Kidney (tissue), 14 donors: ENCODE measurements around the gene ZNF584. TPM values are rescaled to one million over a fixed set of nuclear protein-coding genes. Genes with fewer than 3 reads are reported as not detected.

ENCODE experiments used
- DNase-seq, 5 donors: peaks; one replicate each; pipeline ENCODE4 v3.0.0-alpha.2; 2013 to 2020
- FAIRE-seq: peaks from 2 replicates; lab custom pipeline; 2012; peaks lifted over from hg19 to GRCh38; lab: Jason Lieb, UNC
- H3K27ac ChIP-seq, 2 donors: one replicate each; pipeline ENCODE4 v1.7.0; 2013; ENCODE audit warnings: low read depth in 2 of 2, low read length in 2 of 2, inconsistent platforms in 1 of 2
- H3K27me3 ChIP-seq: one replicate; pipeline ENCODE4 v1.7.1; 2013; ENCODE audit warnings: low read length, inconsistent platforms; ENCODE audit not compliant: control insufficient read depth, insufficient read depth
- H3K36me3 ChIP-seq, 3 donors: one replicate each; pipeline versions ENCODE4 v1.7.0 to v1.7.1; 2013; ENCODE audit warnings: low read length in 3 of 3, control low read depth in 1 of 3, inconsistent platforms in 1 of 3; ENCODE audit not compliant: insufficient read depth in 3 of 3, control insufficient read depth in 2 of 3
- H3K4me1 ChIP-seq, 3 donors: one replicate each; pipeline versions ENCODE4 v1.7.0 to v1.7.1; 2013; ENCODE audit warnings: low read length in 3 of 3, inconsistent platforms in 1 of 3, low read depth in 1 of 3; ENCODE audit not compliant: control insufficient read depth in 2 of 3, insufficient read depth in 2 of 3
- H3K4me3 ChIP-seq, 3 donors: one replicate each; pipeline versions ENCODE4 v1.7.0 to v1.8.1; 2013; ENCODE audit warnings: low read length in 3 of 3, control low read depth in 1 of 3, inconsistent platforms in 1 of 3
- H3K9ac ChIP-seq, 3 donors: one replicate each; pipeline versions ENCODE4 v1.7.0 to v1.7.1; 2013; ENCODE audit warnings: low read length in 3 of 3, control low read depth in 1 of 3, inconsistent platforms in 1 of 3
- H3K9me3 ChIP-seq, 3 donors: one replicate each; pipeline versions ENCODE4 v1.7.0 to v1.7.1; 2013; ENCODE audit warnings: low read length in 3 of 3, control low read depth in 1 of 3, inconsistent platforms in 1 of 3; ENCODE audit not compliant: control insufficient read depth in 2 of 3, insufficient read depth in 1 of 3
- CTCF ChIP-seq: IDR thresholded peaks from 3 replicates; pipeline ENCODE4 v1.5.1; 2012; ENCODE audit warnings: mild to moderate bottlenecking, moderate library complexity, borderline replicate concordance; ENCODE audit not compliant: insufficient read depth; ENCODE audit errors: extremely low read depth
- intact Hi-C: fragments of 100-400 bp; cut with DNase I; formaldehyde crosslinking; loops from one replicate; pipeline ENCODE4 v1.11.1; 2022
- polyA plus RNA-seq: library from polyadenylated mRNA; stranded (reverse); fragments of 350-450 nt; fragmentation: Illumina TruSeq; extraction: RNeasy Lipid Tissue Mini Kit (QIAGEN cat#74804); gene quantifications from one replicate; pipeline ENCODE4 v1.2.3, GENCODE V29; 2014; ENCODE audit warnings: low read depth, low replicate concordance; ENCODE audit not compliant: insufficient read depth
- total RNA-seq: library from RNA; stranded (reverse); fragmentation: NEBNext Ultra II Directional; extraction: Animal tissue kit (Norgen Biotek cat#: 25700); gene quantifications from one replicate; pipeline ENCODE4 v1.2.1, GENCODE V29; 2021
- donor health status: control.
- donor health status: control.
- donor health status: control.
- donor health status: control.
- donor health status: control.
- donor health status: DM: yes; HTN: yes; CAD: no.
- donor health status: Normal renal cell carcinoma (clear cell type).

The ZNF584 gene
- total and polyA plus RNA-seq, 2 donors from 2014 or later, result 6.2 to 13.0 TPM

DNA sequence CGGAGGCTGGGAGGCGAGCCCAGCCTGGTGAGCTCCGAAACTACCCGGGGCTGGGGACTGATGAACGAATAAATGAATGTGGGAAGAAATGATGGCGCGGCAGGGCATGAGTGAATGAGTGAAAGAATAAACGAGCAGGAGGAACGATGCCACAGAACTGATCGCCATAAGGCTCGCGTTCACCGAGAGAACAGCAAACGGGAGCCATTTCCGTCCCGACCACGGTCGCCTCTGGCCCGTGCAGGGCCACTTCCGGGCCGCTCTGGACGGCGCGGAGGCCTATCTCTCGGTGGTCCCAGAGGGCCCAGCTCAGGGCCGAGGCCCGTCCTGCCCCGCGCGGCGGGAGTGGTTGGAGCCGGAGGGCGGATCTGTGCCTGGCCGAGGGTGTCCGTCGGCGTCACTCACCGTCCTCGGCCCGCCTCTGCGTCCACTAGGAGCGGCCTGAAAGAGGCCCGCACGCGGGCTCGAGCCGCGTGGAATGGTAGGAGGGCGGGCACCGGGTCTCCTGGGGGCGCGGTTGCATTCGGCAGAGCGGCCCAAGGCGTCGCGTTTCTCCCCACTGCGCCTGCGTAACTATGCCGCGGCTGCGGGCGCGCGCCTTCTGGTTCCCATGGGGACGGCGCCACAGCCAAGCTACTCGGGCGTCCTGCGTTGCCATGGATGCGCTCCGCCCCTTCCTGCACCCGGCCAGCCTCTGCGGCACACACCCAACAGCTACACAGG lies 46.0 kb upstream of the ZNF584 start, which contains the start of gene ZNF497:
Gene ZNF497 (minus strand): TSS at position 480 of the 723 bp plus-strand sequence. CDS start 5,116 bp downstream, outside the sequence.
- Histone ChIP-seq H3K36me3 (no peaks in the 10 kb centered on the region), H3K4me1 (no peaks in the 10 kb centered on the region), H3K27me3 (no peaks in the 10 kb centered on the region), H3K27ac (peak within 1 kb of the TSS; percentile 87 to 96), H3K9me3 (no peaks in the 10 kb centered on the region), H3K4me3 (peak within 1 kb of the TSS; percentile 95 to 96 (median 96)), H3K9ac (peak within 1 kb of the TSS; percentile 83 to 94 (median 92))
- FAIRE-seq, result no peak
- intact Hi-C loops, result no loop called here
- peak; percentile 1 for TF ChIP-seq CTCF
- DNase-seq, result peak; percentile 97 to 99 (median 98)

DNA sequence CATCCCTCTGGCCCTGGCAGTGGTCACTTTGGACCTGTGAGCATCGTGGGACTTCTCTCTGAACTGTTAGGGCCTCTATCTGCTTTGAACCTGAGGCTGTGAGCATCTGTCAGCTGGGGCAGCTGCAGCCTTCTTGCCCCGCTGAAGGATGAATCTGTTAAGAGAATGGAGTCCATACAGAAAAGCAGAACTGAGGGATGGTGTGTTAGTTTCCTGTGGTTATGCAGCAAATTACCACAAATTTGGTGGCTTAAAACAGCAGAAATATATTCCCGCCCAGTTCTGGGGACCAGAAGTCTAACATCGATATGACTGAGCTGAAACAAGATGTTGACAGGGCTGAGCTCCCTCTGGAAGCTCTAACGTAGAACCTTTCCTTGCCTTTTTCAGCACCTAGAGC lies 44.3 kb upstream of the ZNF584 start:
- no peak for TF ChIP-seq CTCF

DNA sequence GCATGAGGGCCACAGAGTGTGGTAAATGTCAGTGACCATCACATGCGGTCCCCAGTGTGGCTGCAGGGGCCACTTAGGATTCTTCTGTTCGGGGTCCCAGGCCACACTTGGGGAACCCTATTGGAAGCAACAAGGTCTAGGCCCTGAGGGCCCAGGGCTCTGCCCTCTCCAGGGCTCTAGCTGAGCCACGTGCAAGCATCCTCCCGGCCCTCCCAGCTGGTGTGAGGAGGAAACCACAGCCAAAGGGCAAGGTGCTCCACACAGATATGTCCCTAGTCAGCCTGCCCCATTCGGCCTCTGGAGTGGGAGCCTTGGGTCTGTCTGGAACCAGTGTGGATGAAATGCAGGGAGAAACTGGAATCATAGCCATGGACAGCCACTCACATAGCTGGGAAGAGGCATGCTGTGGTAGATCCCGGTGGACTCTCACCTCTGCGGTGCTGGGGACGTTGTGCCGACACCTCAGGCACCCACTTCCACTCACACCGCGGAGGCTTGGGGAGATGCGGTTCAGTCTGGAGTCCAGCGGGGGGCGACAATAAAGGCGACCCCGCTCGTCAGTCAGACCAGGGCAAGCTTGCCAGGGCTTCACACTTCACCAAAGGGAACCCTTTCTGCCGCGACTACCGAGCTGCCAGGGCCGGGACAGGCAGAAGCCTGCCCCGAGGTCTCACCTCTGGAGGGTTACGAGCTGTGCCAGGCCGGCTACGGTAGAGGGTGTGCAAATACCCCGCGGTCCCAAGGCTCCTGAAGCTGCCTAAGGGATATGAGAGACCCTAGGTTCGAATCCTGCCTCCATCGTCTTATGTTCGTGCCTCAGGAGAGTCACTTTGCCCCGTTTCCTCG lies 41.6 kb upstream of the ZNF584 start:
- H3K4me1 ChIP-seq, result no peaks in the 10 kb centered on the region
- no peaks in the 10 kb centered on the region for H3K9me3 ChIP-seq
- DNase-seq (no peak), FAIRE-seq (no peak)
- H3K36me3 ChIP-seq, result no peaks in the 10 kb centered on the region
- no peak overlapping the region for H3K27ac ChIP-seq
- no peak overlapping the region for H3K4me3 ChIP-seq
- no peaks in the 10 kb centered on the region for H3K27me3 ChIP-seq
- intact Hi-C loops, result no loop called here
- TF ChIP-seq CTCF, result no peak
- no peak overlapping the region for H3K9ac ChIP-seq

More for the DNA sequence above, 44.3 kb upstream of the ZNF584 start:
- intact Hi-C loops, result no loop called here
- Histone ChIP-seq H3K9me3 (no peaks in the 10 kb centered on the region), H3K27ac (no peak overlapping the region), H3K9ac (no peak overlapping the region), H3K27me3 (no peaks in the 10 kb centered on the region), H3K36me3 (no peaks in the 10 kb centered on the region), H3K4me3 (no peak overlapping the region), H3K4me1 (no peaks in the 10 kb centered on the region)
- DNase-seq (no peak), FAIRE-seq (no peak)
